CD4-positive, alpha-beta T cell treated with Interleukin-6 at 100 ng/mL for 8 hours (primary cell): Measurements from ENCODE around the gene NINJ2.
A peak's percentile ranks its signal among the peaks of the same experiment; 100 is the strongest.

ENCODE experiments used
- DNase-seq: peaks from one replicate; pipeline ENCODE4 v3.0.0-alpha.2; 2020; ENCODE audit warnings: mixed read lengths, low spot score

Gene NINJ2

DNA sequence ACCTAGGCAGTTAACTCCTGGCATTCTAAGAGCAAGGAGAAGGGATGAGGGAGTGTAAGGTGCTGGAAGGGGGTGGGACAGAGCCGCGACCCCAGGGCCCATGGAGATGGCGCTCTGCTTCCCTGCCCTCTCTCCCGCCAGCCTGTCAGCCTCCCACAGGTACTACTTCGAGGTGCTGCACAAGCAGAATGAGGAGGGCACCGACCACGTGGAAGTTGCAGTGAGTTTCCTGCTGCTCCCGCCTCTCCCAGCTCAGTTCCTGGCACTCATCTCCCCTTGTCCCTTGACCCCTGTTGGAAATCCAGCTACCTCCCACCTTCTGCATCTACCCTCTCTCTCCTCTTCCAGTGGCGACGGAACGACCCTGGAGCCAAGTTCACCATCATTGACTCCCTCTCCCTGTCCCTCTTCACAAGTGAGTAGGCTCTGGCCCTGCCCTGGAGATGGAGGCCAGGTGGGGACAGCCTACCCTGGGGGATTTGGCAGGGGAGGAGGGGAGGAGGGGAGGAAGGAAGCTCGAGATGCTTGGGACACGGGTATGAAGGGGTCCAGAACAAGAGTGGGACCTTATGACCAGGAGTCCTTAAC is 115.3 kb downstream of the NINJ2 start:
- DNase-seq, result no peak

DNA sequence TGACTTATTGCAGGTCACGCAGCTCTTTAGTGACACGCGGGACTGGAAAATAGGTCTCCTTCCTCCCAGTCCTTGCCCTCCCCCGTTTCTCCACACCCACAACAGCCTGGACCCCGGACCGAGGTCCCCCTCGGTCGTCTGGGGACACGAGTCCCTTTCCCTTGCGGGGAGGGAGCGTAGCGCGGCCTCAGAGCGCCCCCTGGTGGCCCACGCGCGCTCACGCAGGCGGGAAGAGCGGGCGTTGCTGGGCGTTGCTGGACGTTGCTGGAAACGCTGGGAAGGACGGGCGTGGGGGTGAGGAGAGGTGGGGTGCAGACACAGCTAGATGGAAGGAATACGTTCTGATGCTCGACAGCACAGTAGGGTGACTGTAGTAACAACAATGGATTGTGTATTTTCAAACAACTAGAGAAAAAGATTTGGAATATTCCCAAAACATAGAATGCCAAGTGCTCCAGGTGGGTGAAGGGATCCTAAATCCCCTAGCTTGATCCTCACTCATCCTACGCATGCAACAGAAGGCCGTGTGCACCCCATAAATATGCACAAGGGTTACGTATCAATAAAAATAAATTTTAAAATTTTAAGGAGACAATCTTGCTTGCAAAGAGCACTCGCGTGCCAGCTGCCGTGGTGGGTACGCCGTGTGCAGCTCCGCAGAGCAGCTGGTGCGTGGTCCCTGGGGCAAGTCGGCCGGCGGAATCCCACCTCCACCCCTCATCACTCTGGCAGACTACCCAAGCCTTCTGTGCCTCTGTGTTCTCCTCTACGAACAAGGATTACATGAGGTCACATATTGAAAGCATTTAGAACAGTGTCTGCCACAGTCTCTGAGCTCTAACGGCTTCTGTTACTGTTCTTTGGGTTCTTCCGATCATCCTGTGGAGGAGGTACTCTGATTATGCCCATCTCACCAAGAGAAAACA is 116.1 kb downstream of the NINJ2 start:
- peak; percentile 57 for DNase-seq

DNA sequence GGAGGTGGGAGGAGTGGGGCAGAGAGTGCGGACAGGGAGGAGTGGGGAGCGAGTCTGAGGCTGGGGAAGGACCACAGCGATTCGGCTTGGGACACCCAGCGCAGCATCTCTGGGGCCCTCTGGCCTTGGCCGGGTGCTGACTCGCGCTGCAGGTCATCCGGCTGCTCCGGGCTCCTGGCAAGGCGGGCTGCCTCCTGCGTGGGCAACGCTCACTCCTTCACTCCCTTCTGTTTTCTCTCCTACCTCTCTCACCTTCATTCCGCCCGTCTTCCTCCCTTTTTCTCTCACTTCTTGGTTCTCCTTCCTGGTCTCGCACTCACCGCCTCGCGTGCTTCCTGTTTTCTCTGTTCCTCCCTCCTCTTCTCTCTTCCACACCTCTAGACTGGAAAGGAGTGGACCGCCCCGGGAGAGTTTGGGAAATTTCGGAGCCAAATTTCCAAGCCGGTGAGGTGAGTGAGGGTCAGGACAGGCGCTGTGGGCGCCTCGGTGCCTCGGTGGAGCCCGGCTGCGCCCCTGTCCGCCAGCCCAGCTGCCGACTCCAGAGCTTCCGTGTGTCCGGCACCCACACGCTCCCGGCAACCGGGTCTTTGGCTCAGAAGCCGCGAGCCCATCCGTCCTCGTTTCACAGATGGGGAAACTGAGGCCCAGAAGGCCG is 116.9 kb downstream of the NINJ2 start:
- DNase-seq, result no peak

DNA sequence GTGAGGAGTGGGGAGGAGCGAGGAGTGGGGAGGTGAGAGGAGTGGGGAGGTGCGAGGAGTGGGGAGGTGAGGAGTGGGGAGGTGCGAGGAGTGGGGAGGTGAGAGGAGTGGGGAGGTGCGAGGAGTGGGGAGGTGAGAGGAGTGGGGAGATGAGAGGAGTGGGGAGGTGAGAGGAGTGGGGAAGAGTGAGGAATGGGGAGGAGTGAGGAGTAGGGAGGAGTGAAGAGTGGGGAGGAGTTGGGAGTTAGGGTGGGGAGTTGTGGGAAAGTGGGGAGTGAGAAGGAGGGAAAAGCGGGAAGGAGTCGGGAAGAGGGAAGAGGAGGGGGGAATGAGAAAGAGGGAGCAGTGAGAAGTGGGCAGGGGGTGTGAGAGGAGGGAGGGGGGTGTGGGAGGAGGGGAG is 117.4 kb downstream of the NINJ2 start:
- no peak for DNase-seq

DNA sequence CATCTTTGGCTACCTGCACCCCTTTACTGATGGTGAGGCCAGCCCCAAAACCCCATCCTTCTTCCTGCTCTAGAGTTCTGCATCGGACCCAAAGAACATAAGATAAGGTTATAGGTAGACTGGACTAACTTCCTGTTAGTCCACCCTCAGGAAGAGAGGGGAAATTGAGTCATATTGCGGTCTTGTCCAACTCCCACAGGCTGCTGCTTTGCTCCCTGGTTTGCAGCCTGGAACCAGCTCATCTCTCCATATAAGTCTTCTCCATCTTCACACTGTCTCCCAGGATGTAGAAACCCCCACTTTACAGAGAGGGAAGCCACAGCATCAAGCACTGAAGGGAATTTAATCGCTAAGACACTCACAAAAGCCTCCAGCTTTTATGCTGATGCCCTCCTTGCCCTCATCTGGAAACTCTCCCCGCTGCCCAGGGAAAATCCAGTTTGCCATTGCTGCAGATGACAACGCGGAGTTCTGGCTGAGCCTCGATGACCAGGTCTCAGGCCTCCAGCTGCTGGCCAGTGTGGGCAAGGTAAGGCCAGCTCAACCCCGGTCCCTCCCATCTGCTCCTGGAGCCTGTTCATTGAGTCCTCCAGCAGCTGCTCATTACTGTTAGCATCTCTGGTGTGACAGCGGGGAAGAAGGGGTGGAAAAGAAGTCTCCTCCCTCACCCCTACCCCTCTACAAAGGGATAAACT is 118.2 kb downstream of the NINJ2 start:
- DNase-seq, result no peak

DNA sequence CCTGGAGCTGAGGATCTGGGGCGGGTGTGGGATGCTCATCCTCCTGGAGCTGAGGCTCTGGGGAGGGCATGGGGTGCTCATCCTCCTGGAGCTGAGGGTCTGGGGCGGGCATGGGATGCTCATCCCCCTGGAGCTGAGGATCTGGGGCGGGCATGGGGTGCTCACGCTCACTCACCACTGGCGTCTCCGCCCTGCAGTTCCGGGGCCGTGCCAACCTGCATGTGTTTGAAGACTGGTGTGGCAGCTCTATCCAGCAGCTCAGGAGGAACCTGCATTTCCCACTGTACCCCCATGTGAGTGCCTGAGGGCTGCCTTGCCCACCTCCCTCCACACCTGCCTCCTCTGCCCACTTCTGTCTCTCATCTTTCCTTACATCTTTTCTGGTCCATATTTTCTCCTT is 119.1 kb downstream of the NINJ2 start:
- DNase-seq, result no peak

DNA sequence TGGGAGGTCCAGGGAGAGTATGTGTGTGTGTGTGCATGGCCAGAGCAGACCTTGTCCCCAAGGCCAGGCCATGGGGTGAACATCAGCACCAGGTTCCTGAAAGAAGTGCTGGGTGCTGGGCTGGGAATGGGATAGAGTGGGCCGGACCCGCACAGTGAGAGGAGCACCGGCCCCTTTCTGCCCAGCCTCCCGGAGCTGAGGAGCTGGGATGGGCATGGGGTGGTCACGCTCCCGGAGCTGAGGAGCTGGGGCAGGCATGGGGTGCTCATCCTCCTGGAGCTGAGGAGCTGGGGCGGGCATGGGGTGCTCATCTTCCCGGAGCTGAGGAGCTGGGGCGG is 120.2 kb downstream of the NINJ2 start:
- no peak for DNase-seq

DNA sequence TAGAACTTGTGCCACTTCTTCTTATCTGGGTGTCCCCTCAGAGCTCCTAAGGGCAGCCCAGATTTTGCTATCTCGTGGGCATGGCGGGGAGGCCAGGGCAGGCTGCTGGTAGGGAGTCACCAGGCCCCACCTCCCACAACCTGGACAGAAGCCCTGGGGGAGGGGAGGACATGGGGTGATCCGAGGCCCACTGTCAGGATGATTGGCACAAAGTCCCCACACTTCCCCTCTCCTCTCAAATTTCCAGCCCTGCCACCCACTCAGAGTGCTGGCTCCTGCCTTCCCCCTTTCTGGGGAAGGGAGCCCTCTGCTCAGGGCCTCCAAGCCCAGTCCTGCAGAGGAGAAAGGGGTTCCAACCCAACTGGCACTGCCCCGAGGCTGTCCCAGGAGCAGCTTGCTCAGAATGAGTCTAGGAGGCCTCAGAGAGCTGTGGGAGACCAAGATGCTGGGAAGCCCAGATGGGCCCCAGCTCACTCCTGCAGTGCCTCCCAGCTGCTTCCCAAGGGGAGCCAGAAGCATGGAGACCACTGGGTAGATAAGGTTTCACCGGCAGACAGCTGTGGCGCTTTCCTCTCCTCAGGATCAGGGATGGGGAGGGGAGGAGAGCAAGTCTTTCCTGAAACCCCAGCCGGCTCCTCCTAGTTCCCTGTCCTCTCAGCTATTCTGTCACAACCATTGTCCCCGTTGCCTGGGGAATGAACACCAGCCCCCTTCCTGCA is 120.7 kb downstream of the NINJ2 start:
- DNase-seq, result no peak

DNA sequence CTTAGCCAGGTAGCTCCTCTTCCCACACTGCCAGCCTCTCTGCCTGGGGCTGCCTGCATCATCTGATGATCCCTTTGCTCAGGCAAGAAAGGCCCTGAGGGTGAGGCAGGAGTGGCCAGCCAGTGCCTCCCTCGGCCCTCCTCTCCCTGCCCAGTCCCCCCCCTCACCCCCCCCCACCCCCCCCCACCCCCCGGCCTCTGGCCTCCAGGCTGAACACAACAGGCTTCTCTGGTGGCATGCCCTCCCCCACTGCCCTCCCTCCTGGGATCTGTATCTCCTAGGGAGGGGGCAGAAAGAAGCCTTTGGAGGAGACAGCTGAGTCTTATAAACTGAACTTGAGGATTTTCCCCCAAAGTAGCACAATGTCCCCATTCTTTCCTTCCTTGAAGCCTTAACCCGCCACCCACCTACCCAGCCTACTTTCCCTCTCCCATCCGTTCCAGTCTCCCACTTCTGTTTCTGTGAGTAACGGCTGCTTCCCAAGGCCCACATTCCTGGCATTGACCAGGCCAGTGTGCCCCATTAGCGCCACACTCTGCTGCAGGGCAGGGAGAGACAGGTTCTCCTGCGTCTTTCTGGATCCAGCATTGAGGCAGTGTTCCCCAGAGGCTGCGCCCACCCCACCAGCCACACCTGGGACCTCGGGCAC is 121.4 kb downstream of the NINJ2 start:
- DNase-seq, result no peak

DNA sequence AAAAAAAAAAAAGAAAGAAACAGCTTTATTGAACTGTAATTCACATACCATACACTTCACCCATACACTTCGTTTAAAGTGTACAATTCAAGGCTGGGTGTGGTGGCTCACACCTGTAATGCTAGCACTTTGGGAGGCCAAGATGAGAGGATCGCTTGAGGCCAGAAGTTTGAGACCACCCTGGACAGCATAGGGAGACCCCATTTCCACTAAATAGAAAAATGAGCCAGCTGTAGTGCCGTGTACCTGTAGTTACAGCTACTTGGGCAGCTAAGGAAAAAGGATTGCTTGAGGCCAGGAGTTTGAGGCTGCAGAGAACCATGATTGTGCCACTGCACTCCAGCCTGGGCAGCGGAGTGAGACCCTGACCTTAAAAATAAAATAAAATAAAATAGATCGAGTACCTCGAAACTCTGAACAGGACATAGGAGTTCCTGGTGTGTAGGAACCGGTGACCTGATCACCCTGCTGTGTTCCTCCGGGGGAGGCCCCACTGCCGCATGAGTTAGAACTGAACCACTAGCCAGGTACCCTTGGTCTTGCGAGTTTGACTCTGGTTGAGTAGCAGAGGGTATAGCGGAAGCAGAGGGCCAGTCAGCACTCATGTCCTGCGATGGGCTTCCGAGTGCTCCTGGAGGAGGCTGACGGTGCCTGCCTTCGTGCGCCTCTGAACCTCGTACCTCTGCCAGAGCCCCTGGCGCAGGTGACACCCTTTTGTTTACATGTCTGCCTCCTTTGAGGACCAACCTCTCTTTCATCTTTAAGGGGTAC is 123.5 kb downstream of the NINJ2 start:
- DNase-seq, result no peak

DNA sequence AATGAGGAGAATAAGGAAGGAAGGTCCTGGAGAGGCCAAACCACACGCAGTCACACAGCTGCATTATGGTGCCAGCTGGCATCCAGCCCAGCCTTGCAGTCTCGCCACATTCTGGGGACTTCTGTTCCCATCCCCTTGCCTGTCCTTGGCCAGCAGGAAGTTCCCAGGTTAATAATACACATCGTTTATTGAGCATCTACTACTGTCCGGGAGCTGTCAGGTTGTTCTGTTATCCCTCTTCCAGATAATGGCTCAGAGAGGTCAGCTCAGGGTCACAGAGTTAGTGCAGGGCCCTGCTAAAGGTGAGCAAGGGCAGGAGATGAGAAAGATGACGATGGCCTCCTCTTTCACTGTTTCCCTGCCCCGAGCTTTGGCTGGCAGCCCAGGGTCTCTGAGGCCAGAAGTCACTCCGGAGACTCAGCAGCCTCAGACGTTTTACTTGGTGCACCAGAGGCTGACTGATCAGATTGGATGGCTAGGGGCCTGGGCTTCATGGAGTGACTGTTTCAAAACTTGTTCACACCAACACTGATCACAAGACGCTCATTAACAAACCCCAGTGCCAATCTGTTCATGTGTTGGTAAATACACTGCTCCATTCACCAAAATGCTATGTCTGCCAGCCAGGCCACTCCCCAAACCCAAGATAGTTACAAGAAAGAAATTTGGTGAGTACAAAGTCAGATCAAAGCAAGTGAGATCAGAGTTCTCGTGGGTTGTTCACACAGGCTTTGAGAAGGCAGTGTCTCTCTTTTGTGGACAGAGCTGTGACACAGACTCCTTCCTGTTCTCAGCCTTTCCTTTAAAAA is 124.3 kb downstream of the NINJ2 start:
- DNase-seq, result peak; percentile 77

DNA sequence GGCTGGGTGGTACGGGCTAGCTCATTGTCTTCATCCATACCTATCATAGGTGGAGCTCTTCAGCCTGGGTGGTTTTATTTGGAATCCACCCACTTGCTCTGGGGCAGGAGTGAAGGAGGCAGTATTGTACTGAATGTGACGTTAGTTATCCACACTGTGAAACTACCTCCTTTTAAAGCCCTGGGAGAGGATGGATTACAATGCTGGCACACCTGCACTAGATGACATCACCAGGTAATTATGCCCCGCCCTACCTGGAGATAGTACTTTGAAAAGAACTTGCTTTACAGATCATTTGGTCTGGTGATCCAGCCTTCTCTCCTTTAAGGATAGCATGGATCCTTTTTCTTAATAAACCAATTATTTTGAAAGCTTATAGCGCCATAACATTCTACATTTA is 125.5 kb downstream of the NINJ2 start:
- DNase-seq, result no peak

DNA sequence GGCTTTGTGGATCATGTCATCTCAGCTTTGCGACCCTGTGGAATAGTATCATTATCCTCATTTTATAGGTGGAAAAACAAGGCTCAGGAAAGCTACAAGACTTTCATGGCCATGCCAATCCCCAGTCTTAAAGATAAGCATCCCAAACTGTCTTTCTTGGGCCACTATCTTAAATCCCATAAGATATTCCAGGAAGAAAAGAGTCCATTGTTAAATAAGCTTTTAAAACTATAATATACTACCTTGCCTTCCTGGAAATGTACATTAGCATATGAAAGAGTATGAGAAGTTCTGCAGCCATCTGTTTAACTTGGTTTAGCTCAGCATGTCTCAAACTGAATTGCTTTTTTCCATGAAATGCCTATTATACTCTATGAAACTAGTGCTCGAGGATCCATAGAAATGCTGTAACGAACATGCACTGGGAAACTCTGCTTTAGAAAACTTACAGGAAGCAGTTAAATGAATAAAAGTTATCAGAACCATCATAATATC is 126.4 kb downstream of the NINJ2 start:
- no peak for DNase-seq

DNA sequence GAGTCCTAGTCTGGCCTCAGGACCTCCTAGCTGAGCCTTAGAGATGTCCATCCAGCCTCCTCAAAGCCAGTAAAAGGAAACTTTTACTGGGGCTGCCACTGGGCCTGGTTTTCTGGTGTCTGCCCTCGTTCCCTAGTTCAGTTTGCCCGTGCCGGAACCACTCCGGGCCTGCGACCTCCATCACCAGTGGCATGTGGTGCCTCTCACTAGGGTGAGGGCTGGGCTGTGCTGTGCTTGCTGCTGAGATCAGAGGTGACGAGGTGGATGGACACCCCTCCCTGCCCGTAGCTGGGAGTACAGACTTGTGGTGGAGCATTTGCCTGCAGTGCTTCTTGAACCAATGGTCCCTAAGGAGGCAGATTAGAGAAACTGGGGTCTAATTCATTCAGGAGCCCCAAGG is 127.8 kb downstream of the NINJ2 start:
- DNase-seq, result no peak

DNA sequence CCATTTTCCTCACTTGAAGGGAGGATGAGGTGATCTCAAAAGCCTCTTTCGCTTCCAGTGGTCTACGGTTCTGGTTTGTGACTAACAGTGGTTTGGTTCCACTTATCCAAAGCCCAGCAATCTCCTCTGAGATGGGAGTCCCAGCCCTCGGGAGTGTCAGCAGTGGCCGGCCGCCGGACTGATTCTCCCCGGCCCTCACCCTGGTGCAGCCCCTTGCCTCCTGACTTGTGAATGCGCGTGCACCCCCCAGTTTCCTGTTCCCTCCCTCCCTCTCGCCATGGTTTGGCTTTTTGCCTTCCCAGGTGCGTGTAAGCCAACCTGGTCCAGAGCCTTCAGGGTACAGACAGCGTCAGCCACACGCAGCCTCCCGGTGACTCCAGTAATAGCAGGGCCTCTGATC is 129.0 kb downstream of the NINJ2 start:
- DNase-seq, result no peak

DNA sequence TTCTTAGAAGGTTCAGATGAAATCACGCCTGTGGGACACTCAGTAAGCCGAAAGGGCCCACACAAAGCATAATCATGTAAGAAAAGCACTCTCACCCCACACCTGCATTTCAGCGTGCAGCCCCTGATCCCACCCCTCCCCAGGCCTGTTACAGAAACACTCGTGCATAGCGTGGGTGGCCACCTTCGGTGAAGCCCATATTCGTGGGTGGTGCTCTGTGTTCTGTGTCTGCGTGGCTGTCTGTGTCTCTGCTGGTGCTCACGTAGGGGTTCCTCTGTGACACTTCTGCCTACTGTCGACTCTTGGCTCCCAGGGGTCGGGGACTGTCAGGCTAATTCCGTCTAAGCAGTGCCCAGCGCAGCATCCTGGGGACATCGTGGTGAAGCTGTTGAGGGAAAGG is 129.5 kb downstream of the NINJ2 start:
- DNase-seq, result no peak

DNA sequence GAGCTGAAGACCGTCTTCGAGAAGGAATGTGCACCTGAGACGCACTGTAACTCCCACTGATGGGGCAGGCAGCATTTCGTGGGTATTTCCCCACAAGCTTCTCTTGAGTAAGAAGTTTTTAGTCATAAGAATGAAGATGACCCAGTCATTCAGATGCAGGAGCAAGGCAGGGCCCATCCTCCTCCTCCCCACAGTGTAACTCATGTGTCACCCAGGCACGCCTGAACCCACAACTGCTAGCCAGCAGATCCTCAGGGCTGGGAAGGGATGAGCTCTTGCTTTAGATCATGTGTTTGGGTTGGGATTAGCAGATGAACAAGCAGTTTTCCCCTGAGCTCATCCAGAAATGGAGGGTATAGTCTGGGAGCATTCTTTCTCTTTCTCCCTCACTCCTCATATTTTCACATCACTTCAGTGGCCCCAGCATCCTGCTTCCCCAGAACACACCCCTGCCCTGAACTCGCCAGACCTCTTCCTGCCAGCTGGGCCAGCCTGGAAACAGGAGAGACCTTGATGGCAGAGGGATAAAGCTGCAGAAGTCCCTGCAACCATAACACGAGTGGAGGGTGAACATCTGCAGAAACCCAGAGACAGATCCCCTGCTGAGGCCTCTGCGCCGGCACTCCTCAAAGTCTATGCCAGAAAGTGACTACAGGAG is 130.2 kb downstream of the NINJ2 start:
- no peak for DNase-seq

DNA sequence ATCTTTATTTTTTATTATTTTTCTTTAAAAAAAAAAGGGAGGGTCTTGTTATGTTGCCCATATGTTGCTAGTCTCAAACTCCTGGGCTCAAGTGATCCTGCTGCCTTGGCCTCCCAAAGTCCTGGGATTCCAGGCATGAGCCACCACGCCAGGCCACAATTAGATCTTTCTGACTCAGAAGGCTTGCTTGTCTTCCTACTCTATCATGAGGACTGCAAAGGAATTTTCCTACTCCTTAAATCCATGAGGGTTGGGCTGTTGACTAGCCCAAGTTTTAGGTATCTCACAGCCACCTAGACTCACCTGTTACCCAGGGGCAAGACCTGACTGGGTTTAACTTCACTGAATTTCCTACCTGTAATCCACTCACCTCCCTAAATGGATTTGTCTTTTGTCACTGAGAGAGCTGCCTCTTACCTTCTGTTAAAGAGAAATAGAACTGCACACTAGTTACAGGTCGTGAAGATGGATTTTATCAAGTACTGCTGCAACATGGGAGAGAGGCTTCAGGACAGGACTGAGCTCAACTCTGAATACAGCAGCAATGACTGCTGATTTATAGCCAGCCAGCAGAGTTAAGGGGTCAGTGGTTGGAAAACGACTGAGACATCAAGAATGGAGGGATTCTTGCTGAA is 131.2 kb downstream of the NINJ2 start:
- DNase-seq, result no peak

DNA sequence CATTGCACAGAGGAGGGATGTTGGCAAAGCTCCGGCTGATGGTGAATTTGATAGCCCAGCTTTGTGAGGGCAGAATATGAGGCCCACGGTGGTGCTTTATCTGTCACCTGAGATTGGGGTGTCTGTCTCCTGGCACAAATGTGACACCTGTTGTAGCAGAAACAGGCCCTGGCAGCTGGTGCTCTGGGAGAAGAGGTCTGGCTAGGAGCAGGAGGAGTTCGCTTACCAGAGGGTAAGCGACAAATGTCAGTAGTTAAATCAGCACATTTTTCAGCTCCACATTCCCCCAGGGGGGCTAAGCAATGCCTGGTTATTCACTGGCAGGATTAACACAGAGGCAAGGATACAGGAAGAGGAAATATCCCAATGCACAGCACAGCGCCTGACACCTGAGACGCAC is 132.4 kb downstream of the NINJ2 start:
- DNase-seq, result no peak
